Astrocyte of the spinal cord (primary cell): ENCODE results near the gene SPOCK3.

Source experiments
- DNase-seq: peaks from one replicate; pipeline ENCODE4 v3.0.0; 2011; ENCODE audit warnings: low read depth, low spot score
- H3K4me3 ChIP-seq: 2 replicates; pipeline ENCODE4 v1.5.1; 2011; ENCODE audit warnings: low read depth, mild to moderate bottlenecking, low read length, moderate library complexity
- in situ Hi-C: cut with HindIII; loops from 2 replicates; pipeline ENCODE4 v1.10.0; 2017; ENCODE audit warnings: low sequenced_read_pairs
- TF ChIP-seq, protein P1 (sequence below): IDR thresholded peaks from 2 replicates; pipeline ENCODE4 v1.5.1; 2012; ENCODE audit warnings: low read depth, mild to moderate bottlenecking, low read length, inconsistent platforms

The SPOCK3 gene

GRCh38 chr4:167238226-167238625, 3.9 kb upstream of the SPOCK3 start:
- TF ChIP-seq, protein P1, sequence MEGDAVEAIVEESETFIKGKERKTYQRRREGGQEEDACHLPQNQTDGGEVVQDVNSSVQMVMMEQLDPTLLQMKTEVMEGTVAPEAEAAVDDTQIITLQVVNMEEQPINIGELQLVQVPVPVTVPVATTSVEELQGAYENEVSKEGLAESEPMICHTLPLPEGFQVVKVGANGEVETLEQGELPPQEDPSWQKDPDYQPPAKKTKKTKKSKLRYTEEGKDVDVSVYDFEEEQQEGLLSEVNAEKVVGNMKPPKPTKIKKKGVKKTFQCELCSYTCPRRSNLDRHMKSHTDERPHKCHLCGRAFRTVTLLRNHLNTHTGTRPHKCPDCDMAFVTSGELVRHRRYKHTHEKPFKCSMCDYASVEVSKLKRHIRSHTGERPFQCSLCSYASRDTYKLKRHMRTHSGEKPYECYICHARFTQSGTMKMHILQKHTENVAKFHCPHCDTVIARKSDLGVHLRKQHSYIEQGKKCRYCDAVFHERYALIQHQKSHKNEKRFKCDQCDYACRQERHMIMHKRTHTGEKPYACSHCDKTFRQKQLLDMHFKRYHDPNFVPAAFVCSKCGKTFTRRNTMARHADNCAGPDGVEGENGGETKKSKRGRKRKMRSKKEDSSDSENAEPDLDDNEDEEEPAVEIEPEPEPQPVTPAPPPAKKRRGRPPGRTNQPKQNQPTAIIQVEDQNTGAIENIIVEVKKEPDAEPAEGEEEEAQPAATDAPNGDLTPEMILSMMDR: no peak
- no peak overlapping the region for H3K4me3 ChIP-seq
- in situ Hi-C loops: no loop called here
- DNase-seq: no peak

DNA sequence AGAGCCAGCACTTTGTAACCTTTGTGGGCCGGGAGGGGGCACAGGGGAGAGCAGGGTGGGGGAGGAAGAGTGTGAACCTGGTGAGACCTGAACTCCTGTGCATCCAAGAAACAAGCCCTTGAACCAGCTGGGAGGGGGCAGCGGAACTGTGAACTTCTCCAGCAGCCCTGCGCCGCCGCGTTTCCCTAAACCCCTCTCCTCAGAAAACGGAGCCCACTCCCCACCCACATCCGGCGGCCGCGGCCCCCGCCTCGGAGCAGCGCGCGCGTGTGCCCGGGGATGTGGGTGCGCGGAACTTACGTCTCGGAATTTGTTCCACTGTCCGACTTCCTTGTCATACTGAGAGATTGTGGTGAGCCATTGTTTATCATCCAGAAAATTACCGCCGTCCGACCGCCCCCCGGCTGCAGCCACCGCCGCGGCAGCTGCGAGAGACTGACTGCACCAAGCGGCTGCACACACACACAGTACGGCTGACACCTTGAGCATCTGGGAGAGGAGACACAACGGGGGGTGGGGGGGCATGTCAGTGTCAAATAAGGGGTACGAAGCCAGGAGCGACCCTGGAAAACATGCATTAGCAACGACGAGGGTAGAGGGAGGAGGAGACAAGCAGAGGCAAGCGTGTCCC, 494 bp downstream of the SPOCK3 start:
- in situ Hi-C loops: no loop called here
- TF ChIP-seq, protein P1: no peak
- peak; percentile 18 for DNase-seq
- peak overlapping the region; percentile 65 for H3K4me3 ChIP-seq

- in situ Hi-C loops: no loop called here
Measured at GRCh38 chr4:167232805-167233684, 1.2 kb downstream of the SPOCK3 start.

DNA sequence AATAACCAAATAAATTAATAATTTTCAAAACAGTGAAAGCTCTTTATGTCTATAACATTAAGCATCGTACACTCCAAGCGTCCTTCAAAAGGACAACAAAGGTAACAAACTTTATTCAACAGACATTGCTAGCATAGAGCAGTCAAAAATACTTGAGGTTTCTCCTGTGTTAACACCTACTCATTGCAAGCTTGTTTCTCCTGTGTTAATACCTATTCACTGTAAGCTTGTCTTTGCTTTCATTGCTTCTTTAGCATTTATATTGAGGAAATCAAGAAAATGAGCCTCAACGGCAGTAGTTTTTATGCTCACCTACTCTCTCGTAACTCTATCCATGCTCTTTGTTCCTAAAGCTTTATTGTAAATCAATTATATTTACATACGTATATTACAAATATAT, 3.5 kb downstream of the SPOCK3 start:
- TF ChIP-seq, protein P1: no peak
- no peak for DNase-seq
- H3K4me3 ChIP-seq: no peak overlapping the region
- in situ Hi-C loops: no loop called here

More at GRCh38 chr4:167232805-167233684, 1.2 kb downstream of the SPOCK3 start:
- no peak for DNase-seq
- peak overlapping the region; percentile 65 for H3K4me3 ChIP-seq
- TF ChIP-seq, protein P1: no peak

DNA sequence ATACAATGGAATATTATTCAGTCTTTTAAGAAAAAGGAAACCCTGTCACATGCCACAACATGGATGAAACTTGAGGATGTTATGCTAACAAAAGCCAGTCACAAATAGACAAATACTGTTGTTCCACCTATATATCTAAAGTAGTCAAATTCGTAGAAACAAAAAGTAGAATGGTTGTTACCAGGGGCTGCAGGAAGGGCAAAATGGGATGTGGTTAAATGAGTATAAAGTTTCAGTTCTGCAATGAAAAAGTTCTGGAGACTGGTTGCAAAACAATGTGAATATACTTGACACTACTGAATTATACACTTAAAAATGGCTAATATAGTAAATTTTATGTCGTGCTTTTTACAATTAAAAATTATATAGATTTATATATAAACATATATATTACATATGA, 12.2 kb downstream of the SPOCK3 start:
- DNase-seq: no peak
- TF ChIP-seq, protein P1: no peak
- in situ Hi-C loops: no loop called here
- no peak overlapping the region for H3K4me3 ChIP-seq

GRCh38 chr4:167221084-167221483, 13.2 kb downstream of the SPOCK3 start:
- no peak overlapping the region for H3K4me3 ChIP-seq
- DNase-seq: no peak
- in situ Hi-C loops: no loop called here
- TF ChIP-seq, protein P1: no peak
